Measurements from ENCODE around the gene CFAP73. TPM values are rescaled to one million over a fixed set of nuclear protein-coding genes. Genes with fewer than 3 reads are reported as not detected.

The CFAP73 gene
- total and polyA plus RNA-seq, 4 donors, result 10.4 to 40.6 (median 14.6) TPM

DNA sequence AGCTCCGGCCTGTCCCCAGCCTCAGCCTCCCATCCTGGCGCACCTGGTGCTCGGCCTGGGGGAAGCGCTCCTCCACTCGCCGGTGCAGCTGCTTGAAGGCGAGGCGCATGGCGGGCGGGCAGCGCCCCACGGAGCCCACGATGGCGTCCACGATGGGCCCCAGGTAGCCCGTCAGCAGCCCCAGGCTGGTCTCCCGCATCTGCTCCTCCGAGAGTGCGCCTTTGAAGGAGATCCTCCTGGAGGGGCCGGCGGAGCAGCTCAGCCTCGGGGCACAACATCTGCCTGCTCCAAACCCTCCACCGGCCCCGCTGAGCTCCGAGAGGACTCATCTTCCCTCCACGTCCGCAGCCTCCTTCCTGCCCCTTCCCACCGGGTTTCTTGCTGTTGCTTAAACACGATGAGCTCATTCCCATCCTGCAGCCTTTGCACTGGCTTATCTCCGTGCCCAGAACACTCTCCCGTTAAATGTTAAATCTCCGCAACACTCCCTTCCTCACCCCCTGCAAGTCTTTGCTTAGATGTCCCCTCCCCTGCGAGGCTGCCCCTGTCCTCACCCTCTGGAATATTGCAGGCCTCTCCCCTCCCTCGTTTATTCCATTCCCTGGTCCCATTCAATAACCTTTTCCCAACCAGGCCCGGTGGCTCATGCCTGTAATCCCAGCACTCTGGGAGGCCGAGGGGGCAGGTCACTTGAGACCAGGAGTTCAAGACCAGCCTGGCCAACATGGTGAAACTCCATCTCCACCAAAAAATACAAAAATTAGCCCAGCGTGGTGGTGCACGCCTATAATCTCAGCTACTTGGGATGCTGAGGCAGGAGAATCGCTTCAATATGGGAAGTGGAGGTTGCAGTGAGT lies 37.3 kb upstream of the CFAP73 start:
- WGBS, 2 donors, result 69 to 77% methylated on average over 37 to 39 of the region's 39 CpGs
- Histone ChIP-seq H3K27me3 (ENCODE audit: control insufficient read depth in 3 of 3, insufficient read depth in 3 of 3, low read length in 2 of 3) (peaks cover 0 to 4% (median 2%) of the 10 kb centered on the region in 3 donors), H3K27ac (ENCODE audit: low read depth in 1 of 2, low read length in 1 of 2) (no peak overlapping the region), H3K9ac (ENCODE audit: insufficient read depth in 1 of 2, low read length in 2 of 2) (no peak overlapping the region), H3K36me3 (ENCODE audit: control insufficient read depth in 4 of 4, insufficient read depth in 4 of 4, low read length in 4 of 4) (no peaks in the 10 kb centered on the region), H3K9me3 (ENCODE audit: control insufficient read depth in 4 of 4, insufficient read depth in 3 of 4, low read length in 3 of 4) (no peaks in the 10 kb centered on the region), H3K4me1 (ENCODE audit: control insufficient read depth in 5 of 5, insufficient read depth in 5 of 5, low read length in 5 of 5) (no peaks in the 10 kb centered on the region), H3K4me3 (no peak overlapping the region)
- DNase-seq (no peak), ATAC-seq (ENCODE audit: insufficient read depth, low FRiP score) (no peak)
- TF ChIP-seq, protein P1, sequence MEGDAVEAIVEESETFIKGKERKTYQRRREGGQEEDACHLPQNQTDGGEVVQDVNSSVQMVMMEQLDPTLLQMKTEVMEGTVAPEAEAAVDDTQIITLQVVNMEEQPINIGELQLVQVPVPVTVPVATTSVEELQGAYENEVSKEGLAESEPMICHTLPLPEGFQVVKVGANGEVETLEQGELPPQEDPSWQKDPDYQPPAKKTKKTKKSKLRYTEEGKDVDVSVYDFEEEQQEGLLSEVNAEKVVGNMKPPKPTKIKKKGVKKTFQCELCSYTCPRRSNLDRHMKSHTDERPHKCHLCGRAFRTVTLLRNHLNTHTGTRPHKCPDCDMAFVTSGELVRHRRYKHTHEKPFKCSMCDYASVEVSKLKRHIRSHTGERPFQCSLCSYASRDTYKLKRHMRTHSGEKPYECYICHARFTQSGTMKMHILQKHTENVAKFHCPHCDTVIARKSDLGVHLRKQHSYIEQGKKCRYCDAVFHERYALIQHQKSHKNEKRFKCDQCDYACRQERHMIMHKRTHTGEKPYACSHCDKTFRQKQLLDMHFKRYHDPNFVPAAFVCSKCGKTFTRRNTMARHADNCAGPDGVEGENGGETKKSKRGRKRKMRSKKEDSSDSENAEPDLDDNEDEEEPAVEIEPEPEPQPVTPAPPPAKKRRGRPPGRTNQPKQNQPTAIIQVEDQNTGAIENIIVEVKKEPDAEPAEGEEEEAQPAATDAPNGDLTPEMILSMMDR (IDR thresholded peaks at IDR 0.05; ENCODE audit: control extremely low read depth, extremely low read depth), result no peak

DNA sequence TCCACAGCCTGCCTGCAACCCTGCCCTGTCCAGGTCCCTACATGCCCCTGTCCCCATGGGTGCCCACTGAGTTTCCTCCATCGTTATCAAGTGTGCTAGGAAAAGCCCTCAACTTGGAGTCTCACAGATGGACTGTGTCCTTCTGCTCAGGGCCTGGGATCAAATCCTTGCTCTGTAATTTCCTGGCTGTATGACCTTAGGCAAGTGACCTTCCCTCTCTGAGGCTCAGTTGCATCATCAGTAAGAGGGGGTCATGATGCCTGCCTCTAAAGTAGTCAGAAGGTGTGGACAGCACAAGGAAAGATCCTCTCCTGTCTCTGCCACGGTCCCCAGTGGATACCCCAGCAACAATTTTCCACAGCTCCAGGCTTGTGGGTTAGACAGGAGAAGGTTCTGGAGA lies 36.1 kb upstream of the CFAP73 start:
- DNase-seq, result no peak
- Histone ChIP-seq H3K4me1 (ENCODE audit: control insufficient read depth in 5 of 5, insufficient read depth in 5 of 5, low read length in 5 of 5) (no peaks in the 10 kb centered on the region), H3K27ac (ENCODE audit: low read depth in 1 of 2, low read length in 1 of 2) (no peak overlapping the region), H3K9ac (ENCODE audit: insufficient read depth in 1 of 2, low read length in 2 of 2) (no peak overlapping the region), H3K9me3 (ENCODE audit: control insufficient read depth in 4 of 4, insufficient read depth in 3 of 4, low read length in 3 of 4) (no peaks in the 10 kb centered on the region), H3K27me3 (ENCODE audit: control insufficient read depth in 3 of 3, insufficient read depth in 3 of 3, low read length in 2 of 3) (peaks cover 0 to 4% (median 2%) of the 10 kb centered on the region in 3 donors), H3K4me3 (no peak overlapping the region), H3K36me3 (ENCODE audit: control insufficient read depth in 4 of 4, insufficient read depth in 4 of 4, low read length in 4 of 4) (no peaks in the 10 kb centered on the region)
- TF ChIP-seq, protein P1 (IDR thresholded peaks at IDR 0.05; ENCODE audit: control extremely low read depth, extremely low read depth), result no peak
- WGBS, 2 donors, result 64 to 81% methylated on average over 2 of the region's 2 CpGs
- no peak for ATAC-seq (ENCODE audit: insufficient read depth, low FRiP score)

DNA sequence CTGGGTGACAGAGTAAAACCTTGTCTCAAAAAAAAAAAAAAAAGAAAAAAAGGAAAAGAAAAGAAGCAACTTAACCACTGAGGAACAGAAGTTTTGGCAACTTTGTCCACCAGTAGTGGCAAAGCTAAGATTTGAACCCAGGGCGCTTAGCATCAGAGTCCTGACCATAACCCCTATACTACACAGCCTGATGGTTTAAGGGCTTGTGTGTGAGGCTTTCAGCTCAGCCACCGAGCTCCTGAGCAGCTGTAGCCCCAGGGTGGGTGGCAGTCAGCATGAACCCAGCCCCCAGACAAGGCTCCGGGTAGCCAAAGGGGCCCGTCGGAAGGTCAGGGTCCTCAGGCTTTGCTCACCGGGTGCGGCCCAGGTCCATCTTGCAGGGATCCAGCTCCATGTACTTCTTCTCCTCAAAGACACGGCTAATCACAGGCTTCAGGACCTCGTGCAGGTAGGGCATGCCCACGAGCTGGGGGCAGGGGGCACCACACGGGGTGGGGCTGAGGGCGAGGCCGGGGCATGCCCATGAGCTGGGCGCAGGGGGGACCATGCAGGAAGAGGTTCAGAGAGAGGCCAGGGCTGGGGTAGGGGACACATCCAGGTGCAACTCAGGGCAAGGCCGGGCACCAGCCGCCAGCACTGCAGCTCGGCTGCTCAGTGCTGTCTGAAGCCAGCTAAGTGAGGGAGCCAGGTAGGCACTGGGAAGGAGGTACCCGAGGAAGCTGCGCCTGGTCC lies 34.9 kb upstream of the CFAP73 start:
- Histone ChIP-seq H3K27me3 (ENCODE audit: control insufficient read depth in 3 of 3, insufficient read depth in 3 of 3, low read length in 2 of 3) (peaks cover 0 to 4% (median 2%) of the 10 kb centered on the region in 3 donors), H3K4me1 (ENCODE audit: control insufficient read depth in 5 of 5, insufficient read depth in 5 of 5, low read length in 5 of 5) (no peaks in the 10 kb centered on the region), H3K9me3 (ENCODE audit: control insufficient read depth in 4 of 4, insufficient read depth in 3 of 4, low read length in 3 of 4) (no peaks in the 10 kb centered on the region), H3K4me3 (no peak overlapping the region), H3K27ac (ENCODE audit: low read depth in 1 of 2, low read length in 1 of 2) (no peak overlapping the region), H3K36me3 (ENCODE audit: control insufficient read depth in 4 of 4, insufficient read depth in 4 of 4, low read length in 4 of 4) (no peaks in the 10 kb centered on the region), H3K9ac (ENCODE audit: insufficient read depth in 1 of 2, low read length in 2 of 2) (no peak overlapping the region)
- 88% methylated on average over 19 of the region's 19 CpGs for WGBS, 2 donors
- DNase-seq, result no peak
- ATAC-seq (ENCODE audit: insufficient read depth, low FRiP score), result no peak
- TF ChIP-seq, protein P1 (IDR thresholded peaks at IDR 0.05; ENCODE audit: control extremely low read depth, extremely low read depth), result no peak

Measured in lung (tissue), 12 donors.